Hepatic stellate cell (primary cell): ENCODE measurements around the gene DENND1A.

Experiments
- DNase-seq: peaks from one replicate; pipeline ENCODE4 v3.0.0; 2011; ENCODE audit warnings: low spot score

The DENND1A gene

DNA sequence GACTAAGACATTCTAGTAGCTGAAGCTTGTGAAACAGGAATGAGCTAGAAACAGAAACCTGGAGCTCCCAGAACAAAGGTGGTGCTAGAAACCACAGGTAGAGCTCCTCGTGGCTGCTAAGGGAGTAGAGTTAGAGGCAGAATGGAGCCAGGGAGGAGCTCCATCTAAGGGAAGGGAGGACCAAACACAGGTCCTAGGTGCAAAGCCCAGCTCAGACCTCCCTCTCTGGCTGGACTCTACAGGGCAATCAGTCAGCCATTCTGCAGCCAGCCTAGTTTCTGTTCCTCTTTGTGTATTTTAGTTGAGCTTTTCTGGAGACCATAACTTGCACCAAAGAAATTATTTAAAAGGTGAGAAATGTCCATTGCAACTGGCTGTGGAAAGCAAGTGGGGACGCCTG is 503.5 kb downstream of the DENND1A start:
- no peak for DNase-seq

DNA sequence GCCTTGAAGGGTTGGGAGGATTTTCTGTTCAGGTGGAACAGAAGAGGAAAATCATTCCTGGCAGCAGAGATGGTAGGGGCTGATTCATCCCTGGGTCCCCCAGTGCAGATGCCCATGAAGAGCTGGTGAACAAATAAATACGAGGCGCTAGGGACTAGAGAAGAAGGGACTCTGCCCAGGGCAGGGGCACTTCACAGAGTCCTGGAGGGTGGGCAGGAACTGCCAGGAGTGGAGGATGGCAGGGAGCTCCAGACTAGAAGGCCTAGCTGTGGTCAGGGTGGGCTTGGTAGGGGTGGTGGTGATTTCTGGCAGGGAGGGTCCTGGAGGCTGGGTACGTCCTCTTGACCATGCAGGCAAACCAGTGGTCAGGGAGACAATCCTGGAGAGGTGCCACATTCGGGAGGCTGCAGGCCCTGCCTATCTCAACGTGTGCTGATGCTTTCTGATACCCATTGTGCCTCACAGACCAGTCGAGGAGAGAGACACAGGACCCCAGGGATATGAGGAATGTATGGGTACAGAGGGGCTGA is 504.0 kb downstream of the DENND1A start:
- DNase-seq, result no peak

DNA sequence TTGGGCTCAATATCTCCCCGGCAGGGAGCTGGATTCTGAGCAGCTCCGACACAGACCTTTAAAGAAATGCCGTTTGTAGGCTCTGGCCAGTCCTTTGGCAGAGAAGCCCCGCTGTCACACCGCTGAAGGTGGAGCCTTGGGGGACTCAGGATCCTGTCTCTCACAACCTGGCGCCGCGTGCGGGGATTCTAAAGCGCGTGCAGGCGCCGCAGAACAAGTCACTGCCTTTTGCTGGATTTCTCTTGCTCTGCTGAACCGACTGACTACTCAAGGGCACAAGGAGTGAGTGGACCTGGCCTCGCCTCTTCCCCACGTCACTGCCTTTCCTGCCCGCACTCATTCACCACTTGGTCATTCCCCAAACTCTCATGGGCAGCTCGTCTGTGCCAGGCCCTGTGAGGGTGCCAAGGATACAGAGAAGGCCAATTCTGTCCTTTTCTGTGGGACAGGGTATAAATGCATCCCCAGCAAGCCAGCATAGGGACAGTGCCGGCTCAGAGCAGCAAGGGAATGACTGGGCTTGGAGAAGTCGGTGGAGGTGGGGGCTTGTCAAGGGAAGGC is 504.6 kb downstream of the DENND1A start:
- no peak for DNase-seq

DNA sequence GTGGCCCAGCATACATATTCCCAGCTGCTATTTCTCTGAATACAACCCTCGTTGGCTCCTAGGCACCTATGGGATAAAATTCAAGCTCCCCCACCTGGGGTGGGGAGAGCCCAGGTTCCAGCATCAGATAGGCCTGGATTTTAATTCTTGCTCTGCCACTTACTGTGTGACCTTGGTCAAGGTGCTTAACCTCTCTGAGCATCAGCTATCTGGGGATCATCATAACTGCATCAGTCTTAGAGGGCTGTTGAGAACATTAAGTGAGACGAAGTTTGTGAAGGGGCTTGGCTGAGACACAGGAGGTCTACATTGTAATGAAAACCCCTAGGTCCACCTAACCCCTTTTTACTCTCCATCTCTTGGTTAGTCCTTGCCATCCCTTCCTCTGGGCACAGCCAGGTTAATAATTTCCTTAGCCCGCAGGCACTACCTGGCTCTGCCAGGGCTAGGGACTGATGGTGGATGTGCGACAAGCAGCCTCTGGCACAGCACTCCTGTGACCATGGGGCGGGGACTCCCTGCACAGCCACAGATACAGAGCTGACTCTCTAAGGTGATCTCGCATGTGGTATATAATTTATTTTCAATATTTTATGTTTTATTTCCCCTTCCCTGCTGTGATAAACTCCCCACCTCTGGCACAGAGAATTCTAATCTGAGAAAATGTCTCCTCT is 505.2 kb downstream of the DENND1A start:
- no peak for DNase-seq

DNA sequence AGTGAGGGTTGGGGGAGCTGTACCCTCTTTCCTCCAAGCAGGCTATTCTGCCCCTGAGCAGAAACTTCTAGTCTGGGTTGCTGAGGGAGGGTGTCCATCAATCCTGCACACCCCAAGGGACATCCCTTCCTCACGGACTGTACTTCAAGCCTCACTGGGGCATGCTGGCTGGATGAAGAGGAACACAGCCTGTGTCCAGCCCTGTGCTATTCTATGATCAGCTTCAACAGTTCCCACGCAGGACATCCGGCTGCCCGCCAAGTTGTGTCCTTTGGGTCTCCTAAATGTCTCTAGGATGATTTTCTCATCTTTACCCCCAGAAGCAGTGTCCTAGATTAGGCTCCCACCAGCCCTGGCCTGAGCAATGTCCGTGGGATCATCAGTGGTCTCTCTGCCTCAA is 505.8 kb downstream of the DENND1A start:
- DNase-seq, result no peak

DNA sequence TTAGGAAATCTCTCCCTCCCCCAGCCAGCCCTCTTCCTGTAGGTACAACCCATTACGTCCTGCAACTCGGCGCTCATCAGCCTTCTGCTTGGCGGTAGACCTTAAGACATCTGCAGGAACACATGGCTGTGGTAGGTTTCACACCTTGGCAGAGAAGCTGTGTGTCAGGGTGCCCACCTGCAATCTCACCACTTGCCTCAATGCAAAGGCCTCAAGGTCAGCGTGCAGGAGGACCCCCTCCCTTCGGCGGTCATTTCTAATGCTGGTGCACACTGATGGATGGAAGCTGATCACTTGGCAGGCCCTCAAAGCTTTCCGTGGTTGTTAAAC is 506.6 kb downstream of the DENND1A start:
- DNase-seq, result no peak

DNA sequence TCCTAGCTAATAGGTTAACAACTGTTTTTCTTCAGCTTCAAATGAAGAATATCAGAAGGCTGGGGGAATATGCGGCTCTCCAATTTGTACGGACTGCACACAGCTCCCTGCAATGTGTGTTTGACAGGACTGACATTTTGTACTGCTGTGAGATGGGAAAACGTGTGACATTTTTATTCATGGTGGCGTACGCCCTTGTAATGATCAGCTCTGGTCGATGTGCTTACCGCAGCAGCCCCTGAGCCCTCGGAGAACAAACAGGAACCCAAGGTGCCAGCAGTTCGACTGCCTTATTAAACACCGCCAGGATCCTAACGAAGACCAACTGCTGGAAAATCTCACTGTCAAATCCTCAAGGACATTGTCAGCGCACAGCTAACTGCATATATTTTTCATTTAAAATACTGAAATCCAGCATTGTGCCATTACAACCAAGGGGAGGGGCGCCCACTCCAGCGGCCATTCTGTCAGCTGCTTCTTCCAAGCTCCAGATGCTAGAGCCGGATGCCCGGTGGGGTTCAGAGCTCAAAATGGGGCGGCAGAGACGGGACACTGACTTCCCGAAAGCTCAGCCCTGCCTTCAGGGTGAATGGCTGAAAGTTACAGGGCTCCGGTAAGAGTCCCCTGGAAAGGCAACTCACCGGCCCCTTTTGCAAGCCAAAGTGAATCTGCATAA is 507.2 kb downstream of the DENND1A start:
- no peak for DNase-seq

DNA sequence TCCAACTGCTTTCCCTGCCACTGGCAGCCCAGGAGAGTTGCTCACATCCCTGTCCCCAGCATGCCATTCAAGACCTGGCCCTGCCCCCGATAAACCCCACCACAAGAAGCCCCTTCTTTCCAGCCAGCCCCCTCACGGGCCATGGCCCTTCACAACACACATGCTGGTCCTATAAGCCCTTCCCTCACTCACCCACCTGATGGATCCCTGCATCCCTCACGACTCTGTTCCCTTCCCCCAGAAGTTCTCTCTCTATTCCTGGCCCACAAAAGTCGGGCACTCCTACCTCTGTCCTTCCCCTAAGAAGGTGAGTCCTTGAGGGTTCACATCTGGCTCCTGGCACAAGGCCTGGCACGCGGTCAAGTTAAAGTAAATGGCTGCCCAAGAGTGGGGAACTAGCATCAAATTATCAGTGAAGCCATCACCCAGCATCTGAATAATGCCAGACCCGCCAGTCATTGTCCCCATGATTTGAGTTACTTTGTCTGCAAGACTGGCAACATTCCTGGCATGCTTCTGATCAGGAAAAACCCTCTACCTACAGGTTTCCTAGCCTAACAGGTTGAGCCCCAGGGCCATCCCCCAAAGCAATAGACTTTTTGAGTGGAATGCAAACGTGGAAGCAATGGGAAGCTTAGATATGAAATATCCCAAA is 508.0 kb downstream of the DENND1A start:
- no peak for DNase-seq

DNA sequence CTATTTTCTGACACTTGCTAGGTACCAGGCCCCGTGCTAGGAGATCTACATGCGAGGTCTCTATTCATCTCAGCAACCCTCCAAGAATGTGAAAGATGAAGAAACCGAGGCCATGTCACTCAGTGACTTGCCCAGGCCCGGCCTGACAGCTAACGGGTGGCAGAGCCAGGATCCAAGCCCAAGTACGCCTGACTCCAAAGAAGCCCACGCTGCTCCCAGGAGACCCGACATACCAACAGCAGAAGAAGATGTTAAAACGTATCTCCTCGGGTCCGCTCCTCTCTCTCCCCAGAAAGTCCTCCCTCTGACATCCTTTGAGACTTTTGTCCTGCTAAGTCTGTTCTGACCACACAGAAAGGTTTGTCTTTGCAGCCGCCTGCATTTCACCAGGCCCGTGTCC is 508.7 kb downstream of the DENND1A start:
- DNase-seq, result no peak

DNA sequence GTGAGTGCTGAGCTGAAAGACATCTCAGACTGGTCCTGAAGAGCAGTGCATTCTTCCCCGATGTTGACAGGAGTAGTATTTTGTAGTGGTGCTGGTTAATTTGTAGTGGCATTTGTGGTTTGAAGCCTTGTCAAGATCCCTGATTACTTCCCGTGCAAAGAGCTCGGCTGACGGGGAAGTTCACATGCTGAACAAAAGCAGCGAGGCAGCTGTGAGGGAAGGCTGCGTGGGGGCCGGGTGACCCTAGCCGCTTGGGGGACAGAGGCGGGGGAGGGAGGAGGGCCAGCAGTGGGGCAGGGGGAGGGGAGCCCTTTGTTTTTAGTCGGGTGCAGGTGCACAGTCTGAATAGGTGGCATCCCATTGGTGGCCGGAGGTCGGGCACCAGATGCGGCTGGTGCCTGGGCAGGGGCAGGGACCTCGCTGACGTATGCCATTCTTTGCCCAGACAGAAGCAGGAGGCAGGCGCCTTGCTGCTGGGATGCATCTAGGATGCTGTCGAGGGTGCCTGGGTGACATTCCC is 509.3 kb downstream of the DENND1A start:
- no peak for DNase-seq

DNA sequence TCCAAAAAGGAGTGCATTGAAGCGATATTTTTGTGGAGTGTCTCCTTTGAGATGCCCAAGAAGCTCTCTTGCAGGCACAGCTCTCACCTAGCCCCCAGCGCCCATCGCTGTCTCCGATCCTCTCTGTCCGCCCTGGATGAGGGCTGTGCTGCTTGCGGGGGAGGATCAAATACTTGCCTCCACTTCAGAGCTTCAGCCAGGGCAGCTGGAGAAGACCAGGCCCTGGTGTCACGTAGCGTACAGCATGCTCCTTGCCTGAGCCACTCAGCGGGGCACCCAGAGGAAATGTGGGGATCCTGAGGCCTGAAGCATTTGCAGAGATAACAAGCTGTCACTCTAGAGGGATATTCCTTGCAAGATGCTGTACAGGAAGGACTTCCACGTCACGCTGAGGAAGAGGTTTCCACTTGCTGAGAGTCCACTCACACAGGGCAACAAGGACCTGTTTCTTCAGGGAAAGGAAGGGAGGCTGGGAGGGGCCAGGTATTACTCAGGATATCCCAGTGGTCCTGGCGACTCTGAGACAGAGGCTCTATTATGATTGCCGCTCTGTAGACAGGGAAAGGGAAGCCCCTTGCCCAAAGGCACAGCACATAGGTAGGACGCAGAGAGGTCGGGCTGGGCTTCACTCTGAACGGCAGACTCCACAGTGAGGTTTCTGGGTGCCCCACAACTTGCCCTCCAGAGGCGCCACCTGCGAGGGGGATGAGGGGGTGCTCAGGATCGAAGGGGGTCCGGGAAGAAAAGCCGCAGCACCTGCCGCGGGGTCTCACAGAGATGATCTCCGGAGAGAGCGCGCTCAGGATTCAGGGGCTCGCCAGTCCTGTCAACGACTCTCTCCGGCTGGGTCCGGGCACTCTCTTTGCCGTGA is 510.0 kb downstream of the DENND1A start:
- DNase-seq, result no peak

DNA sequence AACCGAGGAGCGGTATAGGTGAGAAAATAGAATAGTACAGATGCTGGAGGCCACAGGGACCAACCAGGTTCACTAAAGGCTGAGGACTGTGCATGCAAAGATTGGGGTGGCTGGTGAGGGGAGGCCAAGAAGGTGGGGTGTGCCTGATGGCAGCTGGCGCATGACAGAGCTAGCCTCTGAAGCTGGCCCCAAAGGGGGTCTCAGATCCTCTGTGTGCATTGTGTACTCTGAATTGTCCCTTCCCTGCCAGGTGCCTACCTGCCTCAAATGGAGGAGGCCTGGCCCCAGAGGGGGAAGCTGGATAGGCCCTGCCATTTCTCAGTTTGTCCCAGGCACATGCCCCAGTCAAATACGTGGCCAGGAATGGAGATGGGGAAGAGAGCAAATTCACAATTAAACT is 510.8 kb downstream of the DENND1A start:
- no peak for DNase-seq

DNA sequence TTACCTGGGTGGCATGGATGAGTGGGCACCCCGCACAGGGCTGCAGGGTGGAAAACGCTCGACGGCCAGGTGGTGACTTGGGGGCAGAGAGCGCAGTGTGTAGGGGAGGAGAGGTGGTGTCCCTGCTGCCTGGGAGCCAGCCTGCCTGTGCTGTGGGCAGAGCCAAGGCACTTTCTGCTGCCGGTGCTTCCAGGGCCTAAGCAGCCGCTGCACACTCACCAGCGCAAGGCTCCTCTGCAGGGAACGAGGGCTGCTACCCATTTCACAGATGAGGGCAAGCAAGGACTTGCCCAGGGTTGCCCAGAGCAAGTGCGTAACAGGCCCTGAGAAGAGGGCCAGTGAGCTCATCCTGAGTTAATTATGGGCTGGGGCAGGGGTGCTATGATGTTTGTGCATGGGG is 511.4 kb downstream of the DENND1A start:
- no peak for DNase-seq

DNA sequence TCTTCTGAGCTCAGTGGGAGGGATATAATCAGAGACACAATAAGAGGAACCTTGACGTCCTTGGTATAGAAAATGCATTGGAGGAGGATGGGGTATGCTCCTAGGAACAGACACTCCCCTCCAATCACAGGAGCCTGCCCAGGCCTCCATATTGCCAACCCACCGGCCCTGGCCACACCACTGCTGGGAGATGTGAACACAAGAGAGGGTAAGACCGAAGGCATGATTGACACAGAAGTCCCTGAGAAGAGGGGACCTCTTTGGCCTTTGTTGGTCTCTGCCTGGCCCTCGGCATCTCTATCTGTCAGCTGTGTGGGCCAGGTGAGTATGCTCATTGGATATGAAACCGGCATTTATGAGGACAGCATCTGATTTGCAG is 511.9 kb downstream of the DENND1A start:
- DNase-seq, result no peak

DNA sequence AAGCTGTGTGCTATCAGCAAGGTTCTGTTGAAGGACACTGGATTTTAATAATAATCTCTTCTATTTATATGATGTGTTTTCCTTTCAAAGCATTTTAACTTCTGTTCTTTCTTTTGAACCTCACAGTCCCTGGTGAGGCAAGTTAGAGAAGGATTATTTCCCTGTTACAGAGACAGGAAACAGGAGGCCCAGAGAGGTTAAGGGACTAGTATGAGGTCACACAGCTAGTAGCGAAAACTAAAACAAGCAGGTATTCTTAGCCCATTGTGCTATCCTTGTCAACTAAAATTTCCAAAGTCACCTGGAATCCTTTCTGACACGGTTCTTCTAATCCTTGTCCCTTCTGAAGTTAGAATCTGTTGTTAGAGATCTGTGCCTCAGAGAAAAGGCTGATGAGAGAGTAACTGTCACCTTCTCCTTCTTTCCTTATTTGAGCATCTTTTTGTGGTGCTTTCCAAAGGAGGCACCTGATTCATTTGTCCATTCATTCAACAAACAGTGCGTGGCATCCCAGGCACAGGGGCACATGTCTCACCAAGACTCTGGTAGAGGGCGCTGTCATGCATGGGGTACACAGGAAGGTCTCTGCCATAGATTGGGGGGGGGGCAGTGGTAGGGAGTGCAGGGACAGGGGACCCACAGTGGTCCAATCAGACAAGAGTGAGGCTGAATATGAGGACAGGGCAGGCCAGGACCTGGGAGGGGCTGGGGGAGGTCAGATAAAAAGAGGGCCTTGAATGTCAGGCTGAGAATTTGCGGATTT is 512.5 kb downstream of the DENND1A start:
- DNase-seq, result no peak

DNA sequence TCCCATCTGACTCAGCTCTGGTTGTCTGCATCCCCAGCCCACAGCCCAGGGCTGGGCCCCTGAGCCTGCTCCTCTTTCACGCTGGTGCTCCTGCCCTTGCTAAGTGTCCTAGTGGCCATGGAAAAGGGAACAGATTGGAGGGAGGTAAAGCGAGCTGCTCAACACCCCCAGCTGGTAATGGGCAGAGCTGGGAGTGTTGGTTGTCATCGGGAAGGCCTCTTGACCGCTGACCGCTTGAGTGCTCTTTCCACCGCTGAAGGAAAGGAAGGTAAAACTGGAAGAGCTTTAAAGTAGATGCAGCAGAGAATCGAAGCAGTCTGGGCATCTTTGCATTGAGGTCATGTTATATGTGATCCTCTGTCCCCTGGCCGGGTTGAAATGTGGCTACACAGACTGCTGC is 513.8 kb downstream of the DENND1A start:
- no peak for DNase-seq

DNA sequence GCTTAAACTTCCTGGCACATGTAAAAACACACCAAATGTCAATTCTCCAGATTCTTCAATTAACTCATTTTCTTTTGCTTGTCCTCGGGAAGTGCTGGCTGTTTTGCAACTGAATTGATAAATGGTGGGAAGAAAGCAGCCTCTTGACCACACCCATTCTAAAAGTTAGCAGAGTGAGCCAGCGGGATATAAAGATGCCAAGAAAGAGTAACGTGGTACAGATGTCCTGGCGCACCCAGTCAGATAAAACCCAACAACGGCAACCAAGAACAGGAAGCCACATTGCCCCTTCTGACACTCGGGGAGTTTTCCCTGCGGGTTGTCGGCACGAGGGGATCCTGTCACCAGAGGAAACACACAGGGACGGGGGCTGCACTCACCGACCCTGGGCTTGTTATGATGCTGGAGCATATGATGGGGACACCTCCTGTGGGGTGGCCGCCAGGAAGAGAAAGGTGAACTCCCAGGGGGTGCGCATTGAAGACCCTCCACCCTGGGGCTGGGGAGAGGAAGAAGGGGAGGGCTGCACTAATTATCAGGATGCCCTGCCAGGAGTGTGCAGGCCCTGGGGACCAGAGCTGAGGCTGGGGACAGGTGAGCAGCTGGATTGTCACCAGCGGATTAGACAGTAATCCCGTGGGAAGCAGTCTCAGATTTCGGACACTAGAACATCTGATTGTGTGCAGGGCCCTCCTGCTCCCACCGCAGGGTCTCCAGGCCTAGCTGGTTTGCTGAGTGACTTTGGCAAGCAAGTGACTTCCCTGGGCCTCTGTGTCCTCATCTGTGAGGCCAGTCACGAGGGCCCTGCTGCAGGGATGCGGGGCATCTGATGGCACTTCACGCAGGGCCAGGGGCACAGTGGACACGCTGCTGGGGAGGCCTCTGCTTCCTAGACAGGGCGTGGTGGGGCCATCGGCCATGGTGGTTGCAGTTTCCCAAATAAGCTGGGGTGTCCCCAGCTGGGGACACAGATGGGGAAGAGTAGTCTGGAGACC is 514.7 kb downstream of the DENND1A start:
- no peak for DNase-seq

DNA sequence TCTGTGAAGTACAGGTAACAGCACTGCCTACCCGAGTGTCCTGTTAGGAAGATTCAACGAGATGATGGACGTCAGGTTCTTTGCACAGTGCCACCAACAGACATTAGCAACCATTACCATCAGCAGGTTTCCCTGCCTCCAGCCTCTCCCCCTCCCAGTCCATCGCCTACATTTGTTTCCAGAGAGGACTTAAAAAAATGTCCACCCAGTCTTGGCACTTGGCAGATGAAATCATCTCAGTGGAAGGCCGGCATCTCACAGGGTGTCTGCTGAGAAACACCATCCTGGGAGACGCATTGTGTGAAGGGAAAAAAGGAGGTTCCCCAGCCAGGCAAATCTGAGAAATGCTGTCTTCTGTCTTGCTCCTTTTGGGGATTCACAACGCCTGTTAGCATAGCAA is 515.7 kb downstream of the DENND1A start:
- DNase-seq, result no peak

DNA sequence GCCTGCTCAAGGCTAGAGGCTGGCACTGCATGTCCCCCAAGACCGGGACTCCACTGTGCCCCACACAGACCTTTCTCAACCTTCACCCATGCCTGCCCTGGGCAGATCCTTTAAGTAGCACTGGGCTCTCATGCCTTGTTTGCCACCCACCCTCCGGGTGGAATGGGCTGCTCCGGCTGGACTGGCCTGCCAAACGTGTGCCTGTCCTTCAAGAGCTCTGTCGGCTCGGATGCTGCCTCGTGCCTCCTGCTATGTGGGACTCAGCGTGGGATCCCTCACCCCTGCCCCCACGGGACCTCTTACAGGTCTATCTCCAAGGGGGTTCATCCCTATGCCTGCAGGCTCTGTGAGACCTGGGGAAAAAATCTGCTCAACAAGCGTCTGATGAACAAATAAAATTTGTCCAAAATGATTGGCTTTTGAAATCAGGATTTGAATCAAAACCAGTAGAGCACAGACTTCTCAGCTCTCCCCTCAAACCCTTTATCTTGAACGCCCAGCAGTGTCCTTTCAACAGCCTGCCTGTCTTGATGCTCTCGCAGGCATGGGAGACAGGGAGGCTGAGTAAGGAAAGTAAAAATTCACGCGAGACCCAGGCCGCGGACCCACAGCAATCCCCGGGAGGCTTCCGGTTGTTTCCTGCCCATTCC is 517.6 kb downstream of the DENND1A start:
- no peak for DNase-seq
